Adipose tissue (tissue), 3 donors: Measurements from ENCODE around the gene ARHGEF38. TPM values are rescaled to one million over a fixed set of nuclear protein-coding genes. Genes with fewer than 3 reads are reported as not detected.

Source experiments
- H3K27ac ChIP-seq: one replicate; pipeline ENCODE4 v1.5.1; 2013; ENCODE audit warnings: low read depth, low read length
- WGBS, 3 donors: extraction: QIAGEN DNeasy Blood & Tissue Kit; methylation state at CpG; one replicate each; pipeline ENCODE4 v1.1.7; 2013; 5-methylcytosine and 5-hydroxymethylcytosine counted together
- polyA plus RNA-seq, 3 donors: library from polyadenylated mRNA; stranded (reverse); fragments of 200-250 nt; gene quantifications; one replicate each; pipeline ENCODE4 v1.2.3, GENCODE V29; 2013
- donor health status: healthy with polysubstance abuse.
- donor health status: Bipolar disorder and iron deficiency.
- donor health status: healthy.

Gene ARHGEF38
- polyA plus RNA-seq, 3 donors, result 0.06 to 2.7 TPM; not detected in 1

- H3K27ac ChIP-seq, result no peak overlapping the region
- 57 to 86% (median 82%) methylated on average over 1 of the region's 1 CpG for WGBS, 3 donors
Measured at GRCh38 chr4:105548483-105548882, 3.9 kb upstream of the ARHGEF38 start.

GRCh38 chr4:105550641-105551040 lies 1.8 kb upstream of the ARHGEF38 start:
- H3K27ac ChIP-seq, result no peak overlapping the region
- 25 to 70% (median 64%) methylated on average over 3 of the region's 3 CpGs for WGBS, 3 donors

- H3K27ac ChIP-seq, result no peak overlapping the region
- 64 to 85% (median 81%) methylated on average over 4 of the region's 4 CpGs for WGBS, 3 donors
Measured at GRCh38 chr4:105555409-105555808, 3.0 kb downstream of the ARHGEF38 start.

GRCh38 chr4:105556206-105556605 lies 3.8 kb downstream of the ARHGEF38 start:
- H3K27ac ChIP-seq, result no peak overlapping the region
- 45 to 85% (median 68%) methylated on average over 1 of the region's 1 CpG for WGBS, 3 donors

- no peak overlapping the region for H3K27ac ChIP-seq
- WGBS, 3 donors, result 21 to 50% (median 49%) methylated on average over 3 of the region's 3 CpGs
Measured at GRCh38 chr4:105558277-105558676, 5.9 kb downstream of the ARHGEF38 start.

- no peak overlapping the region for H3K27ac ChIP-seq
- 26 to 49% (median 44%) methylated on average over 1 of the region's 1 CpG for WGBS, 3 donors
Measured at GRCh38 chr4:105560421-105560848, 8.0 kb downstream of the ARHGEF38 start.

GRCh38 chr4:105563352-105563751 lies 10.9 kb downstream of the ARHGEF38 start:
- H3K27ac ChIP-seq, result no peak overlapping the region
- 68 to 85% (median 78%) methylated on average over 1 of the region's 1 CpG for WGBS, 3 donors

GRCh38 chr4:105568584-105568983 lies 16.2 kb downstream of the ARHGEF38 start:
- H3K27ac ChIP-seq, result no peak overlapping the region
- WGBS, 3 donors, result 47 to 80% (median 80%) methylated on average over 1 of the region's 1 CpG

- 41 to 79% (median 73%) methylated on average over 3 of the region's 3 CpGs for WGBS, 3 donors
- H3K27ac ChIP-seq, result no peak overlapping the region
Measured at GRCh38 chr4:105569057-105569865, 16.8 kb downstream of the ARHGEF38 start.

- WGBS, 3 donors, result 68 to 82% (median 80%) methylated on average over 2 of the region's 2 CpGs
- no peak overlapping the region for H3K27ac ChIP-seq
Measured at GRCh38 chr4:105569866-105570236, 17.4 kb downstream of the ARHGEF38 start.

- 69 to 84% (median 84%) methylated on average over 3 of the region's 3 CpGs for WGBS, 3 donors
- no peak overlapping the region for H3K27ac ChIP-seq
Measured at GRCh38 chr4:105572296-105572695, 19.9 kb downstream of the ARHGEF38 start.

- WGBS, 3 donors, result 30 to 68% (median 58%) methylated on average over 4 of the region's 4 CpGs
- H3K27ac ChIP-seq, result no peak overlapping the region
Measured at GRCh38 chr4:105586638-105587328, 34.4 kb downstream of the ARHGEF38 start.

GRCh38 chr4:105587841-105588240 lies 35.4 kb downstream of the ARHGEF38 start:
- 70 to 86% (median 78%) methylated on average over 2 of the region's 2 CpGs for WGBS, 3 donors
- H3K27ac ChIP-seq, result no peak overlapping the region

- H3K27ac ChIP-seq, result no peak overlapping the region
Measured at GRCh38 chr4:105588252-105588651, 35.8 kb downstream of the ARHGEF38 start.

GRCh38 chr4:105591573-105591972 lies 39.2 kb downstream of the ARHGEF38 start:
- no peak overlapping the region for H3K27ac ChIP-seq
- WGBS, 3 donors, result 85 to 92% (median 88%) methylated on average over 3 of the region's 3 CpGs

More at GRCh38 chr4:105588252-105588651, 35.8 kb downstream of the ARHGEF38 start:
- WGBS, 3 donors, result 61 to 88% (median 67%) methylated on average over 3 of the region's 3 CpGs

- WGBS, 3 donors, result 29 to 55% (median 51%) methylated on average over 7 of the region's 7 CpGs
- no peak overlapping the region for H3K27ac ChIP-seq
Measured at GRCh38 chr4:105594099-105595010, 41.9 kb downstream of the ARHGEF38 start.

- WGBS, 3 donors, result 70 to 86% (median 76%) methylated on average over 6 of the region's 6 CpGs
- H3K27ac ChIP-seq, result no peak overlapping the region
Measured at GRCh38 chr4:105596684-105597083, 44.3 kb downstream of the ARHGEF38 start.

- WGBS, 3 donors, result 83 to 87% (median 84%) methylated on average over 4 of the region's 4 CpGs
- H3K27ac ChIP-seq, result no peak overlapping the region
Measured at GRCh38 chr4:105598052-105598451, 45.6 kb downstream of the ARHGEF38 start.

- WGBS, 3 donors, result 33 to 49% (median 39%) methylated on average over 1 of the region's 1 CpG
- no peak overlapping the region for H3K27ac ChIP-seq
Measured at GRCh38 chr4:105598787-105599186, 46.4 kb downstream of the ARHGEF38 start.
